ENCODE measurements around the gene ATP5PO.

GRCh38 chr21:33914188-33914587 is 1.4 kb downstream of the ATP5PO start:
- TF ChIP-seq CTCF (IDR thresholded peaks at IDR 0.05) (no peak), POLR2A (IDR thresholded peaks at IDR 0.05) (no peak)

Data from uterus (tissue), 2 donors.